HG03432 (cell line): ENCODE measurements around the gene SLC10A6.

ENCODE experiments used
- ATAC-seq: cut with Tn5 transposase; IDR thresholded peaks from one replicate; pipeline ENCODE4 v1.9.1; 2021; ENCODE audit warnings: mild to moderate bottlenecking, moderate library complexity; ENCODE audit not compliant: unreplicated experiment

Gene SLC10A6

DNA sequence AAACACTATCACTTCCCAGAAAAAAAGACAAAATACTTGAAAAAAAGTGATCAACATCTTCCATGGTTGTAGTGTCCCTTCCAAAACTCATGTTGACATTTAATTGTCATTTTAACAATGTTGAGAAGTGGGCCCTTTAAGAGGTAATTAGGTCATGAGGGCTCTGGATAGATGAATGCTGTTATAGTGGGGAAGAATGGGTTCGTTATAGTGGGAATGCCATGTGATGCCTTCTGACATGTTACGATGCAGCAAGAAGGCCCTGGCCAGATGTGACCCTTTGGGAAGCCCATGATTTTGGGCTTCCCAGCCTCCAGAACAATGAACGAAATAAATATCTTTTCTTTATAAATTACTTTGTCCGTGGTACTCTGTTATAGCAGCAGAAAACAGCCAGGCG lies 4.0 kb upstream of the SLC10A6 start:
- no peak for ATAC-seq

GRCh38 chr4:86848136-86848535 lies 1.0 kb downstream of the SLC10A6 start:
- ATAC-seq: no peak

- ATAC-seq: no peak
Measured at GRCh38 chr4:86847571-86847970, 1.6 kb downstream of the SLC10A6 start.

GRCh38 chr4:86846921-86847320 lies 2.3 kb downstream of the SLC10A6 start:
- no peak for ATAC-seq

DNA sequence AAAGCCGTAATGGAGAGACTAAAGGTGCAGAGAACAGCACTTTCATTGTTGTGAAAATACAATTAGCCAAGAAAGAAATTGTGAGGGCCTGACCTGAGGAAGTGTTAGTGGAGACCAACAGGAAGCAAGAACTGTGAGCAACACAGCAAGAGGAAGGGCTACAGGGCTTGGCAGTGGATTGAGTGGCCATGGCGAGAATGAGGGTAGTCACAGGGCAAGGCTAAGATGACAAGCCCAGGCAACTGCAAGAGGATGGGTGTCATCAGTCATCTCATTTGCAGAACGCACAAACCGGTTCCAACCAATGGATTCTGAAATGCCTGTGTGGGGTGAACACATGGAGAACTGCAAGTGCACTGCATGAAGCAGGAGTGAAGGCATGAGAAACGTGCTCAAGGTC lies 3.6 kb downstream of the SLC10A6 start:
- no peak for ATAC-seq

DNA sequence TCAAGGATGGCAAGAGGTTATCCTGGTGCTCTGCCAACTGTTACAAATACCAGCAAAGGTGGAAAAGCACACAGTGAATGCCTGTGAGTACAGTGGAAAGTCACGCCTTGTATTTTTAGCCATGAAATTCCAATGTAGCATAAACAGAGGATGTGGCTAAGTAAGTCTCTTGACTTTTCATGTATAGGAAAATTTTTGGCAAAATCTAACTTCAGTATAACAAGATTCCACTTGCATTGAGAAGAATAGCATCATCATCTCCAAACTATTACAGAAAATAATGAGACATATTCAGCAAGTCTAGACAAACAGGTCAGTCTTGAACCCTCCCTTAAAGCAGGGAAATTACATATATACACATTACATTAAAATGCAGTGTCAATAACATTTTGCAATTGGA lies 7.9 kb downstream of the SLC10A6 start:
- ATAC-seq: no peak

DNA sequence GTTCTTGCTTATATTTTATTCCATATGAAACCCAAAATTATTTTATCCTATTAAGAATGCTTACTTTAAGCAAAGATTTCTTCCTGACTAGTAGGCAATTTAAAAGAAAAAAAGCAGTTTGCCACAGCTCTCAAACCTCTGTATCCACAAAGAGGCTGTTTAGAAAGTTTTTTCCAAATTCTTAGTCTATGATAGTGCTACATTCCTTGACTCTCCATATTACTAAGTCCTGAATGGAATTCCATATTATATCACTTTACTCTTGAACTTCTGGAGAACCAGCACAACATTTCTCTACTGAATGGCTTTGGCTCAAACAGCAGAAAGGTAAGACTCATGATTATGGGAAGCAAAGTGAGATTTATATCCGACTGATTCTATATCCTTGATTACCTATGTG lies 8.3 kb downstream of the SLC10A6 start:
- ATAC-seq: no peak

DNA sequence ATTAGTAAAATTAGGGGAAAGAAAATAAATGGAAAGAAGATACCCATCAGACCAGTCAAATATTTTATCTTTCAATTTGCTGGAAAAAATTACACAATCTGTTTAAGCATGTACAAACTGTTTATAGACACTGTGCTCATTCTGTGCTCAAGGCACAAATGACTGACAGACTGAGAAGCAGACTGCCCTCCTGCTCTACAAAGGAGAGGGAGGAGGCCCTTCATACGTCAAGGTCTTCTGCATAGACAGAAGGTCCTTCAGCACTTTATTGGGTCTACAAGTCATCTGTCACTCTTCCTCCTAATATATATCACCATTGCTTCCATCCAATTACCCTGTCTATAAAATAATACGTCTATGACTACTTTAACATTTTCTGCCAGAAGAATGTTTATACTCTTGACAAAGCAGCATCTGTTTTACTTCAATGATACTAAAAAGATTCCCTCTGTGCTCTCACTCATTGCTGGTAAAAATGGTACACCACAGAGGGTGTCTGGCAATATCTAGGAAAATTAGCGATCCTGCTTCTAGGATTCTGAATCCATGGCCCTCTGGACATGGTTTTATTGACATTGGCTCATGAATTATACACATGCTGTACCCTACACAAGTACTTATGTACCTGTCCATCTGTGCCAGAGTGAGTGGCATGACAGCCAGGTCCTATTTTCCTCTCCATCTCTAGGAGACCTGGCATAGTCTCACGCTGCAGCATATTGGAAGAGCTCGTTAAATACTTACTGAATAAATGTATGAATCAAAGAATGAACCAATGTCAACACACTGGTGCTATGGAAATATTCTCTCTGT lies 11.3 kb downstream of the SLC10A6 start:
- ATAC-seq: no peak

- no peak for ATAC-seq
Measured at GRCh38 chr4:86835677-86836076, 13.5 kb downstream of the SLC10A6 start.

DNA sequence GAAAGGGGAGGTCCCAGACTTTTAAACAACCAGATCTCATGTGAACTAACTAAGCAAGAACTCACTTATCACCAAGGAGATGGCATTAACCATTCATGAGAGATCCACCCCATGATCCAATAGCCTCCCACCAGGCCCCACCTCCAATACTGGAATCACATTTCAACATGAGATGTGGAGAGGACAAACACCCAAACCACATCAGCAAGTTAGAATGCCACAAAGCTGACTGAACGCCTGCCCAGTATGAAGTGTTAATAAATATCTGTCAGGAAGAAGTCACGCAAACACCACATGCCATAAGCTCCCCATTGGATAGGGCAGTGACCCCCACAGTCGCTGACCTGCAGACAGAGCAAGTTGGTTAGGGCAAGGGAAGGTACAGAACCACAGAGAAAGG lies 14.3 kb downstream of the SLC10A6 start:
- no peak for ATAC-seq

- ATAC-seq: no peak
Measured at GRCh38 chr4:86833615-86834014, 15.6 kb downstream of the SLC10A6 start.

DNA sequence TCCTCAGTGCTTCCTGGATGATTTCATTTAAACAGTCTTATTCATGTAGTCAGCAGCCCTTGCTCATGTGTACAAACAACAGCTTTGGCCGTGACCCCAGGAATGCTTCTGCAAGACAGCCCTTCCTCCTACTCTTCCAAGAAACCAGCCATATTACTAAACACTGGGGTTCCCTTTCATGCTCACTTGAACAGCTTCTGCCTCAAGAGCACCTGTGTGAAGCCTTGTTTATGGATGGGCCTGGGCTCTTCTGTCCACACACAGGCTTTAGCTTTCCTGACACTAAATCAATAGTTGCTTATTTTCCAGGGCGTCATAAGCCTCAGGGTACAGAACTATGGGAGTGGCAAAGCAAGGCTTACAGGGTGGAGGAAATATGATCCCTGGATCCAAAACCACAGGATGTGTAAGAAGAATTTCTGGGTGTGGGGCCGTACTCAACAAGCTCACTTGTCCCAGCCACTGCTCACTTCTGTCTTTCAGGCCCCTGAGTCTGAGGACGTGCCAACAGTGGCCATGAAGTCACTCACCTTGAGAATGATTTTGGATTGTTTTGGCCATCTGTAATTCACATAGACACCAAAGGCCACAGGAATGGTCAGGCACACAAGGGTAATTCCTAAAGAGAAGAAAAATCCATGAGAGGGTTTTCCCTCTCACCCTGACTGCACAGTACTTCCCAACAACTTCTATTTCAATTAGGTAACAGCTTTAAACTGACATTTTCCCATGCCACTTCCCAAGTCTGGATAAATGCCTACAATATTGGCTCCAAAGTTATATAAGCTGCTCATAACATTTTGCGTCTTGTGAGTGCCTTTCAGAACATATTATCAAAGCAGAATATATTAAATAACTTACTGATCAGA lies 17.7 kb downstream of the SLC10A6 start:
- ATAC-seq: no peak

GRCh38 chr4:86825511-86825910 lies 23.7 kb downstream of the SLC10A6 start:
- ATAC-seq: no peak

DNA sequence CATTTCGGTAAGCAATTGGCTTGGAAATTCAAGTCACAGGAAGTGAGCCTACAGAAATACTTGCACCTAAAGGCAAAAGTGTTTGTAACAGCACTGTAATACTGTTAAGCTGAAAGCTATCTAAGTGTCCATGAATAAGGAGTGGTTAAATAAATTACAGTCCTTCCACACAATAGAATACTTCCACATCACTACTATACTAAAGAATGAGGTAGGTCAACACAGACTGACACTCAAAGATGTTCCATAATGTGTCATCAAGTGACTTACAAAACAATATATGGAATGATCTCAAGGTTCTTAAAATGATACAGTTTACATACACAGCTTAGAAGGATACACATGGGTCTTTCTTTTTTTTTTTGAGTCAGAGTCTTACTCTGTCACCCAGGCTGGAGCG lies 27.0 kb downstream of the SLC10A6 start:
- no peak for ATAC-seq

DNA sequence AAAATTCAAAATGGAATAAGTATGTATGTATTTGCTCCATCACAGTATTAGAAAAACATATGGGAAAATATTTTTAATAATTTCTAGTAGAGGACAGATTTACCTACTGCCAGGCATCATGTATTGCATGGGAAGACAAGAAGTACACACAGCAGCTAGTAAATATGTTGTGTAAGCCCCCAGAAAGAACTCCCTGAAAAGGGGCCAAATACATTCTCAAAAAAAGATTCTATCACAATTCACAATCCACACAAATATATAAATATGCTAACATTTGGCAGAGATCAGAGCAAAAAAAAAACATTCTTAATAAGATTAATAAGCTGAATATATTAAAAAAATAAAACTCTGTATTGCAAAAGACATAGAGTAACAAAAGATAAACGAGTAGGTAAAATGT lies 28.0 kb downstream of the SLC10A6 start:
- no peak for ATAC-seq

DNA sequence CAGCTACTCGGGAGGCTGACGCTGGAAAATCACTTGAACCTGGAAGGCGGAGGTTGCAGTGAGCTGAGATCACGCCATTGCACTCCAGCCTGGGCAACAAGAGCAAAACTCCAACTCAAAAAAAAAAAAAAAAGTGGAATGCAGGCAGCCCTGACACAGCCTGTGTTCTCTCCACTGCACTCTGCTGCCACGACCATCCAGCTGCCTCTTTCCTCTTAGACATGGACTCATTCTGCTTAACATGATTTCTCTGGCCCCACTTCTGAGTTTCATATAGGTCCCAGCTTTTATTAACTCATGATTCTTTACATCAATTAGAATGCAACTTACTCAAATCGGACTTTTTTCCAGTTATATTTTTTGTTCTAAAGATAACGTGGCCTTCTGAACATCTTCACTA lies 29.6 kb downstream of the SLC10A6 start:
- no peak for ATAC-seq

DNA sequence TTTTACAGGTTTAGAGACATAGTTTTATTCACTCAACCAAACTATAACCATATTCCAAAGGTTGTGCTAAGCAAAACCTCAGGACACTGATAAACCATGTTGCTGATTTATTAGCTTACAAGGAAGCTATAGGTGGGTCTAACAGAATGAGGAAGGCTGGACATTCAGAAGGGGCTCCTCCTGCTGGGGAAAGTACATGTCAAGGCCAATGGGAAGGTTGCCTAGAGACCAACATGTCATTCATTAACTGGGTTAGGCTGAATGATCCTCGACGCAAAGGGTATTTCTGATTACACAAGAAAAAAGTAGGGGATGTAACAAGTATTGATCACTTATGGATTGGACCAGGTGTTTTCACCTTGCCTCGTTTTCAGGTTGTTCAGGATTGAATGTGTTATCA lies 30.3 kb downstream of the SLC10A6 start:
- ATAC-seq: no peak

- no peak for ATAC-seq
Measured at GRCh38 chr4:86818211-86818610, 31.0 kb downstream of the SLC10A6 start.

GRCh38 chr4:86816501-86817273 lies 32.5 kb downstream of the SLC10A6 start:
- no peak for ATAC-seq

GRCh38 chr4:86815653-86816052 lies 33.5 kb downstream of the SLC10A6 start:
- no peak for ATAC-seq

GRCh38 chr4:86810847-86811246 lies 38.3 kb downstream of the SLC10A6 start:
- ATAC-seq: no peak
